ENCODE data around the gene NDUFS5. TPM values are rescaled to one million over a fixed set of nuclear protein-coding genes. Genes with fewer than 3 reads are reported as not detected.
A peak's percentile ranks its signal among the peaks of the same experiment; 100 is the strongest.

Gene NDUFS5
- total RNA-seq, 4 donors from 2014 or later, result 99.9 to 418 (median 312) TPM

GRCh38 chr1:38990386-38990737, 35.8 kb upstream of the NDUFS5 start:
- intact Hi-C loops (cut with DNase I; ENCODE audit: low total_unique reads), result no loop called here

GRCh38 chr1:38990738-38991637, 35.2 kb upstream of the NDUFS5 start, which contains the start of gene AKIRIN1:
AKIRIN1 (plus strand) TSS chr1:38991276; CDS start chr1:38991381, 105 bp downstream.
- TF ChIP-seq EP300 (IDR thresholded peaks at IDR 0.05; ENCODE audit: low read depth) (no peak), CTCF (IDR thresholded peaks at IDR 0.05) (peak in 4 of 5 experiments; percentile 17 to 45 (median 31)), POLR2A (IDR thresholded peaks at IDR 0.05) (peak; percentile 87), POLR2AphosphoS5 (IDR thresholded peaks at IDR 0.05) (peak; percentile 93 to 98 (median 97))
- Histone ChIP-seq H3K27ac (peak within 1 kb of the TSS; percentile 97 to 99 (median 98)), H3K9me3 (no peaks in the 10 kb centered on the region), H3K4me3 (peak within 1 kb of the TSS; percentile 82 to 100 (median 94)), H3K27me3 (no peaks in the 10 kb centered on the region), H3K36me3 (no peaks in the 10 kb centered on the region), H3K4me1 (peaks cover 0 to 29% (median 18%) of the 10 kb centered on the region in 4 donors)
- DNase-seq, result peak; percentile 99
- 1% methylated on average over 12 of the region's 76 CpGs; no CpG with 5 or more reads in 1 of the 2 donors for WGBS, 2 donors (ENCODE audit: low coverage in 1 of 2)
- in situ Hi-C loops (cut with MboI; ENCODE audit: low pct_ligation_motif_present in 1 of 4, low pct_unique_long_range_greater_than_20kb in 1 of 4, low sequenced_read_pairs in 3 of 4), result no loop called here
- intact Hi-C loops (cut with DNase I; ENCODE audit: low total_unique reads), result no loop called here

More at GRCh38 chr1:38990386-38990737, 35.8 kb upstream of the NDUFS5 start:
- H3K9me3 ChIP-seq, result no peaks in the 10 kb centered on the region
- peak overlapping the region; percentile 97 to 99 (median 98) for H3K27ac ChIP-seq
- no peaks in the 10 kb centered on the region for H3K36me3 ChIP-seq
- peak overlapping the region; percentile 67 to 99 (median 86) for H3K4me3 ChIP-seq
- TF ChIP-seq EP300 (IDR thresholded peaks at IDR 0.05; ENCODE audit: low read depth) (no peak), POLR2A (IDR thresholded peaks at IDR 0.05) (no peak), POLR2AphosphoS5 (IDR thresholded peaks at IDR 0.05) (no peak), CTCF (IDR thresholded peaks at IDR 0.05) (no peak)
- no peak for DNase-seq
- in situ Hi-C loops (cut with MboI; ENCODE audit: low pct_ligation_motif_present in 1 of 4, low pct_unique_long_range_greater_than_20kb in 1 of 4, low sequenced_read_pairs in 3 of 4), result no loop called here
- H3K27me3 ChIP-seq, result no peaks in the 10 kb centered on the region
- peaks cover 0 to 23% (median 16%) of the 10 kb centered on the region in 4 donors for H3K4me1 ChIP-seq
- 35 to 37% methylated on average over 4 to 5 of the region's 5 CpGs for WGBS, 2 donors (ENCODE audit: low coverage in 1 of 2)

GRCh38 chr1:38991638-38992411, 34.3 kb upstream of the NDUFS5 start:
- Histone ChIP-seq H3K27me3 (no peaks in the 10 kb centered on the region), H3K4me3 (peak overlapping the region; percentile 82 to 100 (median 94)), H3K36me3 (no peaks in the 10 kb centered on the region), H3K4me1 (peaks cover 0 to 38% (median 21%) of the 10 kb centered on the region in 4 donors), H3K9me3 (no peaks in the 10 kb centered on the region), H3K27ac (peak overlapping the region; percentile 97 to 99 (median 98))
- peak; percentile 37 for DNase-seq
- intact Hi-C loops (cut with DNase I; ENCODE audit: low total_unique reads) (no loop called here), in situ Hi-C loops (cut with MboI; ENCODE audit: low pct_ligation_motif_present in 1 of 4, low pct_unique_long_range_greater_than_20kb in 1 of 4, low sequenced_read_pairs in 3 of 4) (no loop called here)
- WGBS, 2 donors (ENCODE audit: low coverage in 1 of 2), result 0 to 1% methylated on average over 6 to 28 of the region's 30 CpGs
- no peak for TF ChIP-seq POLR2A (IDR thresholded peaks at IDR 0.05)
- TF ChIP-seq POLR2AphosphoS5 (IDR thresholded peaks at IDR 0.05), result no peak
- TF ChIP-seq CTCF (IDR thresholded peaks at IDR 0.05), result no peak
- TF ChIP-seq EP300 (IDR thresholded peaks at IDR 0.05; ENCODE audit: low read depth), result no peak
